ENCODE measurements around the gene STK32B.

STK32B gene

DNA sequence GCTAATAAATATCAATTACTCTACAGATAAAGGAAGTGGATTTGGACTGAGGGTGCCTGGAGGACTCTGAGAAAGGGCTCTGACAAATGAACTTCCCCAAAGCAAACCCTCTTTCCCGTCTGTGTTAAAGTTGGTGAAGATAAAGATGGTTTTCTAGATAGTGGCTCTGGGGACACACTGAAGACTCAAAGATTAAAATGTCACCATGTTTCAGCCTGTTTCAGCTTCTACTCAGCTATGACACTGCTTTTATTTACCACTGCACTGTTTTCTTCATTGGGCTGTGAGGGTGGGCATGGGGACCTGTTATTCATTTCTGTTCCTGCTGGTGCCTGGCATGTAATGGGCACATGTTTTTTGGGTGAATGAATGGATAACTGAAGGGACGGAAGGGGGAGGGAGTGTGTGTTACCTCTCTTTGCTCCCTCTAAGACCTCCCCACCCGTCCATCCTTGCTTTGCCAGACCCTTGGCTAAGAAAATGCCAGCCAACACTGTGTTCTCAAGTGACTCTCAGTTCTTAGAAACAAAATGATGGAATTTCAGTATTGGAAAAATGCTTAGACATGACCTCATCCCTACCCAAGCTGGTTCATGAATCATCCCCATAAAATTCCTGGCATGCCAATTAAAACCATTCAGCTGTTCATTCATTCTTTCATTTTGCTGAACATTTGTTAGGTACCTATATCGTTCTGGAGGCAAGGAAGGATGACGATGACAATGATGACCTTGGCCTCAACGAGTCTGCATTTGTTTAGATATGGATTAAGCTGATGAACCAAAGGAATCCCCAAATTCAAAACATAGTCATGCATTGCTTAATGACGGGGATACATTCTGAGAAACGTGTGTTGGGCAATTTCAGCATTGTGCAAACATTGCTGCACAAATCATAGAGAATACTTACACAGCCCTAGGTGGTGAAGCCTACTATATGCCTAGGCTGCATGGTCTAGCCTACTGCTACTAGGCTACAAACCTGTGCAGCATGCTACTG, 13.4 kb upstream of the STK32B start:
- Mint-ChIP-seq H3K4me1 (ENCODE audit: low read depth) (peaks cover 48% of the 10 kb centered on the region), H3K9me3 (no peaks in the 10 kb centered on the region)

DNA sequence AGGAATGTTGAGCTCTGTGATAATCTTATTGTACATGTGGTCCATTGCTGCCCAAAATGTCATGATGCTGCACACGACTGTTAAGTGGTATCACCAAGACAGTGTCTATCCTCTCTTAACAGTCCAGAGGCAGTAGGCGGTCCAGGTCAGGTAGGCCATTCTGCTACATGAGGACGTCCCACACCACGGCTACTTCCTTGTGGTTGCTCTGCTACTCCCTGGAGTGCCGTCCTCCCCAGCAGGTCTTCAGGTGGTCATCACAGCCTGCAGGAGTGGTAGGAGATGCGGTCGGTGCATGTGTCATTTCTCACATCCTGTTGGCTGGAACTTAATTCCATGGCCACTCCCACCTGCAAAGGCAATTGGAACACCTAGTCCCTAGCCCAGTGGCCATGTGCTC, 11.5 kb upstream of the STK32B start:
- H3K9me3 Mint-ChIP-seq = no peaks in the 10 kb centered on the region
- H3K4me1 Mint-ChIP-seq (ENCODE audit: low read depth) = peaks cover 44% of the 10 kb centered on the region
- H3K27ac Mint-ChIP-seq = no peak overlapping the region
- intact Hi-C loops (cut with micrococcal nuclease) = no loop called here
- H3K36me3 Mint-ChIP-seq (ENCODE audit: low read depth) = no peaks in the 10 kb centered on the region
- no peak overlapping the region for H3K4me3 Mint-ChIP-seq
- H3K27me3 Mint-ChIP-seq = no peaks in the 10 kb centered on the region

More for the DNA sequence above, 13.4 kb upstream of the STK32B start:
- H3K4me3 Mint-ChIP-seq = no peak overlapping the region
- H3K27me3 Mint-ChIP-seq = no peaks in the 10 kb centered on the region
- H3K36me3 Mint-ChIP-seq (ENCODE audit: low read depth) = no peaks in the 10 kb centered on the region
- no peak overlapping the region for H3K27ac Mint-ChIP-seq
- intact Hi-C loops (cut with micrococcal nuclease) = no loop called here

DNA sequence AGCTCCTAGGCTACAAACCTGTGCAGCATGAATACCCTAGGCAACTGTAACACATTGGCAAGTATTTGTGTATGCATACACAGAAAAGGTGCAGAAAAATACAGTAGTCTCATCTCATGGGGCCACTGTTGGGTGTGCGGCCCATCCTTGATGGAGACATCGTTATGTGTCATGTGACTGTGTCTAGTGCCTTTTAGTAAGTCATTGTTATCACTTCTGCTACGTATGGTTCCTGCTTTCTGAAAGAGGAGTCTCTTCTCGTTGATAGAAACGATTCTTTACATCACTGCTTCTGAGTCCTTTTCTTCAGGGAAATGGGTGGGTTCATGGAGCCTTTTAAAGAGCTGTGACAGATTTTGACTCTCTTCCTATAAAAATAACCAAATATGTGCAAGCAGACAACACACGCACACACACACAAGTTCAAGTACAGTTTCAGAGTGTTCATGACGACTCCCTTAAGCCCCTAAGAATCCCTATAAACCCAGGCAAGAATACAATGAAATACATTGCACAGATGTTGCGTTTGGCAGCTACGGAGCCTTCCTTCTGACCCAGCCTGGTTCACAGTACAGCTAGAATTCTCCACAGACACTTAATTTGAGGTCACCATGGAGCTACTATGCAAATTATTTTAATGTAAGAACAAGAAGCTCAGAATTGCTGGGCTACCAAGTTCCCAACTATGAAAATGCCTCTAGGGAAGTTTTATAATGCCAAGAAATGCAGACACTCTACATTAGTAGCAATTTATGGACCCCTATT, 10.2 kb upstream of the STK32B start:
- H3K27me3 Mint-ChIP-seq = no peaks in the 10 kb centered on the region
- no peak overlapping the region for H3K27ac Mint-ChIP-seq
- no peak overlapping the region for H3K4me3 Mint-ChIP-seq
- no peaks in the 10 kb centered on the region for H3K9me3 Mint-ChIP-seq
- H3K36me3 Mint-ChIP-seq (ENCODE audit: low read depth) = no peaks in the 10 kb centered on the region
- intact Hi-C loops (cut with micrococcal nuclease) = no loop called here
- H3K4me1 Mint-ChIP-seq (ENCODE audit: low read depth) = peaks cover 50% of the 10 kb centered on the region

DNA sequence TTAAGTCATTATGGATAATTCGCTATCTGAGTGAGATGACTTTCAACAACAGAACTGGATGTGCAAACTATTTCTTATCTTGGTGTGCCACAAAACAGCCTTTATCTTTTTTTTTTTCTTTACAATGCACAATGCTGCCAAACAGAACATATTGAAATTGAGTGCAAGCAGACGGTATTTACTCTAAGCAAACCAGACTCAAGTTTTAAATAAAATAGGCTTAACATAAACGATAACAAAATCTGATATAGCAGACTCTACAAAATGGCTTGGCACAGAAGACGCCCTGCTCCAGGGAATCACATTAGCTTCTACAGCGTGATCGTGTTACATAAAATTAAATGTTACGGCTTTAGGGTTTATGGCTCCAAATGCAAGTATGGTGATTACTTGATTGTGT, 9.6 kb upstream of the STK32B start:
- Mint-ChIP-seq H3K27ac (no peak overlapping the region), H3K36me3 (ENCODE audit: low read depth) (no peaks in the 10 kb centered on the region), H3K27me3 (no peaks in the 10 kb centered on the region), H3K4me3 (no peak overlapping the region), H3K9me3 (no peaks in the 10 kb centered on the region), H3K4me1 (ENCODE audit: low read depth) (peaks cover 54% of the 10 kb centered on the region)
- intact Hi-C loops (cut with micrococcal nuclease) = no loop called here

DNA sequence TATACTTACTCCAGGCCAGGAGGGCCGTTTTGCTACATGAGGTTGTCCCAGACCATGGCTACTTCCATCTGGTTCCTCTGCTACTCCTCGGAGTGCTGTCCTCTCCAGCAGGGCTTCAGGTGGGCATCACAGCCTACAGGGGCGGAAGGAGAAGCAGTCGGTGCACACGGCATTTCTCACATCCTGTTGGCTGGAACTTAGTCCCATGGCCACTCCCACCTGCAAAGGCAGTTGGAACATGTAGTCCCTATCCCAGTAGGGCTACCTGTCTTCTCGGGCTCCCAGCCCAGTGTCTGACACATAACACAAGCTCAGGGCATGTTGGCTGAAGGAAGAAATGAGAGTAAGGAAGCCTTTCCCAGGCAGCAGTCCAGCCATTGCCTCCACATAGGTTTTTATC, 7.7 kb upstream of the STK32B start:
- no peaks in the 10 kb centered on the region for H3K27me3 Mint-ChIP-seq
- intact Hi-C loops (cut with micrococcal nuclease) = no loop called here
- H3K36me3 Mint-ChIP-seq (ENCODE audit: low read depth) = no peaks in the 10 kb centered on the region
- peaks cover 52% of the 10 kb centered on the region for H3K4me1 Mint-ChIP-seq (ENCODE audit: low read depth)
- no peak overlapping the region for H3K27ac Mint-ChIP-seq
- no peak overlapping the region for H3K4me3 Mint-ChIP-seq
- H3K9me3 Mint-ChIP-seq = no peaks in the 10 kb centered on the region

DNA sequence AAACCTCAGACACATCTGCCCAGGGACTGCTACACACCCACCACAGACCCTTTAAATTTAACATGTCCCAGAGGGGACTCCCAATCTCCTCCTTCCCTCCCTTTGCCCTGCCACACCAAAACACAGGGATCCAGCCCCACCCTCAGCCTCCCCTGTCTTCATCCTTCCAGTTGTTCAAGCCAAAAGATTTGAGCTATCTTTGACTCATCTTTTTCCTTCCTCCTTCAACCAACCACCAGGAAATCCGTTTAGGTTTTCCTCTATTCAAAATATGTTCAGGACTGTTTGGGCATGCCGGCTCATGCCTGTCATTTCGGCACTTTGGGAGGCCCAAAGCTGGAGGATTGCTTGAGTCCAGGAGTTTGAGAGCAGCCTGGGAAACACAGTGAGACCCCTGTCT, 6.9 kb upstream of the STK32B start:
- intact Hi-C loops (cut with micrococcal nuclease) = no loop called here
- peaks cover 52% of the 10 kb centered on the region for H3K4me1 Mint-ChIP-seq (ENCODE audit: low read depth)
- no peaks in the 10 kb centered on the region for H3K36me3 Mint-ChIP-seq (ENCODE audit: low read depth)
- H3K27ac Mint-ChIP-seq = peak overlapping the region; percentile 28
- H3K9me3 Mint-ChIP-seq = no peaks in the 10 kb centered on the region
- no peaks in the 10 kb centered on the region for H3K27me3 Mint-ChIP-seq
- no peak overlapping the region for H3K4me3 Mint-ChIP-seq

DNA sequence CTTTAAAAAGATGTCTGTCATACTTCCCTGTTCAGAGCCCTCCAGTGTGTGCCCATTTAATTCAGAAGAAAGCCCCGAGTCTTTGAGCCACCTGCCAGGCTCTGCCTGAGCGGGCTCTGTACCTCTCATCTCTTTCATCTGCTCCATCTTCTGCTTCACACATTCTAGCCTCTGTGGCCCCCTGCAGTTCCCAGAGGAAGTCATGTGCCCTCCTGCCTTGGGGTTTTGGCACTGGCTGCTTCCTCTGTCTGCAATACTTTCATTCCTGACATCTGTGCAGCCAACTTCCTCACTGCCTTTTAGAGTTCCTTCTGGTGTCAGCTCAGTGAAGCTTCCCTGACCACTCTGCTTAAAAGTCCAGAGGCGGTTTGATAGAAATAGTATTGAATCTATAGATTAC, 6.2 kb upstream of the STK32B start:
- Mint-ChIP-seq H3K36me3 (ENCODE audit: low read depth) (no peaks in the 10 kb centered on the region), H3K4me3 (peak overlapping the region; percentile 48), H3K4me1 (ENCODE audit: low read depth) (peaks cover 48% of the 10 kb centered on the region), H3K27ac (peak overlapping the region; percentile 28), H3K9me3 (no peaks in the 10 kb centered on the region), H3K27me3 (no peaks in the 10 kb centered on the region)
- intact Hi-C loops (cut with micrococcal nuclease) = no loop called here

DNA sequence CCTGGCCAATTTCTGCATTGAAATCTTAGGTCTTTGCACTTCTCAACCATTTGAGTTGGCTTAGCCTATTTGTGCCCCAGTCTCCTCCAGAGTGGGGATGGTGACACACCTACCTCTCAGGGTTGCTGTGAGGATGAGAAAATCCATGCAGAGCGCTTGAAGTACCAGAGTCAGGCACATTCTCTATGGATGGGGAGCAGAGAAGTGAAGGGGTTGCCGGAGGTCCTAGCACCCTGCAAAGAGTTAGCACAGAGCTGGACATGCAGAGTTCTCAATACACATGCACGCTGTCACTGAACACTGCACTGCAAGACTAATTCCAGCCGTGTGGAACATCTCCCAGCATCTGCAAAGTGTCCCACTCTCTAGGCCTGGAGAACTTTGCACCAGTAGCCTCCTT, 2.6 kb upstream of the STK32B start:
- Mint-ChIP-seq H3K9me3 (no peaks in the 10 kb centered on the region), H3K27me3 (peaks cover 20% of the 10 kb centered on the region), H3K36me3 (ENCODE audit: low read depth) (peaks cover 6% of the 10 kb centered on the region), H3K4me3 (no peak overlapping the region), H3K27ac (no peak overlapping the region), H3K4me1 (ENCODE audit: low read depth) (peaks cover 57% of the 10 kb centered on the region)
- intact Hi-C loops (cut with micrococcal nuclease) = no loop called here

DNA sequence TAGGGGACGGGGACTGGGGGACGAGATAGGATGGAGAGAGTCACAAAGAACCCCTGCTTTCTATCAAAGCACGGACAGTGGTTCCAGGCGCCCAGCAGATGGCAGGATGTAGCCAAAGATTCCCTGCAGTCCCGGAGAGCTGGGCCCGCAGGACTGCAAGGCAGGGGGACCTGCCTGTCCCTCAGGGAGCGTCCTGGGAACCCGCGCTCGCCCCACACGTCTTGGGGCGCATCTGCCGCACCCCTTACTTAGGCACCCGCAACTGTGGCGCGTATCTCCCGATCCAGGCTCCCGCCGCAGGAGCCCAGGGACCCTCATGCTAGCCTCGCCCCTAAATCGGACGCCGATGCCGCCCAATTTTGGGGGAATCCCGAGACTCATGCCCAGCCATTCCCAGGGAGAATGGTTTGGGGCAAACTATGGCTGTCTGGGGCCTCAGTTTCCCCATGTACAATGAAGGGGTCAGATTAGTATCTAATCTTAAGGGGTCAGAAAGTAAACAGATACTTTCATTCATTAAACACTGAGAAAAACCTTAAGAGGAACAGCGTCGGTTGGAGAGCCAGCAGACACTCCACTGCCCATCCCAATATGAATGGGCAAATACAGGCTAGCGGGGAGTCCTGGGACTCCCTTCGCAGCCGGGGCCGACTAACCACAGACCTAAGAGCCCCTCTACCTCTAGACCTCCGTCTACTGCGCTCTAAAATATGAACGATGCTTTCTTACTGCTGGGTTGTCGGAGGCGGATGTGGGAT, 581 bp upstream of the STK32B start:
- Mint-ChIP-seq H3K4me3 (peak overlapping the region; percentile 85), H3K4me1 (ENCODE audit: low read depth) (peaks cover 37% of the 10 kb centered on the region), H3K36me3 (ENCODE audit: low read depth) (peaks cover 6% of the 10 kb centered on the region), H3K27me3 (peaks cover 20% of the 10 kb centered on the region), H3K9me3 (no peaks in the 10 kb centered on the region), H3K27ac (peak overlapping the region; percentile 80)
- intact Hi-C loops (cut with micrococcal nuclease) = loop anchor here (1.0 to 2.0 kb wide), 3 partner anchors 92 to 762 kb away; no protein-coding TSS in a partner anchor

DNA sequence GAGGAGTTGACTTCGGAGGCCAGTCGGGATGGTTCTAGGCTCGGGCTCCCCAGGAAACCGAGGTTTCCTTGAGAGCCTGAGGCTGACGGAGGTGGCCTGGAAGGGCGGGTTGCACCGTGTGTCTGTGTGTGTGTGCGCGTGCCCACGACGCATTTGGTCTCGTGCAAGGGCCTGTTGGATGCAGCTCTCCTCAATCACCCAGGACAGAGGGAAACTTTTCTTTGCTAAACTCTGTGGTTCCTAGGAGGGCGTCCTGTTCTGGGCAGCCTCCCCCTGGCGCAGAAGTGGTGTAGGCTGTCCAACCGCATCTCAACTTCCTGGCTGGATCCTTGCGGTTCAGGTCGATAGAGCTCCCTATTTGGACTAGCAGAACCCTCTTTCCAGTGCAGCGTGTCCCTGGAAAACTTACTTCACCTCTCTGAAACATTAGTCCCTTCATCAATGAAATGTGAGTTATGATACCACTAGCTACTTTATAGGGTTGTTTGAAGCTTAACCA, 973 bp downstream of the STK32B start:
- Mint-ChIP-seq H3K27ac (no peak overlapping the region), H3K36me3 (ENCODE audit: low read depth) (peaks cover 6% of the 10 kb centered on the region), H3K27me3 (peaks cover 20% of the 10 kb centered on the region), H3K4me1 (ENCODE audit: low read depth) (peaks cover 25% of the 10 kb centered on the region), H3K4me3 (peak overlapping the region; percentile 85), H3K9me3 (no peaks in the 10 kb centered on the region)
- intact Hi-C loops (cut with micrococcal nuclease) = no loop called here

DNA sequence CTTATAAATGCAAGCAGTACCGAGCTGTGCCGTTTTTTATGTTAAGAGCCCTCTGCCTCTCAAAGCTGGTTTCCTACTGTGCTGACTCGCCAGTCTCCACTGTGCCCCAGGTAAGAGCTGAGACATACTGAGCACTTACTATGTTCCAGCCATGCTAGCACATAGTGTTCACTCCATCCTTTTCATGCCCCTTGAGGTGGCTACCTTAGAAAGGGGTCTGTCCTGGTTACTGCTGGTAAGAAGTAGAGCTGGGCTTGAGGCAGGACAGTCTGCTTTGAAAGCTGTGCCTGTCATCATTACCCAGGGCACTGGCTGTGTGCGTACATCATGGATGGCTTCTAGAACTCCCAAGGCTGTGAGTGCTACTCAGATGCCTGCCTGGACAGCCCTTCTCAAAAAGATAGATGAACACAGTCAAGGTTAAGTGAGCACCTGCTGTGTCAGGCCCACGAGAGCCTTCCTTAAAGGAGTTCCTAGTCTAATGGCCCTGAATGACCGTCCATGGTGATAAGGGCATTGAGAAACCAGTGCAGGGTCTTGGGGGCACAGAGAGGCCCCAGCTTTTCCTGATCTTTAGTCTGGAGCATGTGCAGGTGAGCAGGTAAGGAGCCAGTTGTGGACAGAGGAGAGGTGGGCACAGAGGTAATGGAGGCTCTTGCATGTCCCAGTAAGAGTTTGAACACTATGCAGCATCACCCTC, 1.6 kb downstream of the STK32B start:
- intact Hi-C loops (cut with micrococcal nuclease) = no loop called here
- Mint-ChIP-seq H3K27me3 (peaks cover 20% of the 10 kb centered on the region), H3K9me3 (no peaks in the 10 kb centered on the region), H3K4me1 (ENCODE audit: low read depth) (peaks cover 22% of the 10 kb centered on the region), H3K27ac (no peak overlapping the region), H3K36me3 (ENCODE audit: low read depth) (peaks cover 6% of the 10 kb centered on the region), H3K4me3 (no peak overlapping the region)

DNA sequence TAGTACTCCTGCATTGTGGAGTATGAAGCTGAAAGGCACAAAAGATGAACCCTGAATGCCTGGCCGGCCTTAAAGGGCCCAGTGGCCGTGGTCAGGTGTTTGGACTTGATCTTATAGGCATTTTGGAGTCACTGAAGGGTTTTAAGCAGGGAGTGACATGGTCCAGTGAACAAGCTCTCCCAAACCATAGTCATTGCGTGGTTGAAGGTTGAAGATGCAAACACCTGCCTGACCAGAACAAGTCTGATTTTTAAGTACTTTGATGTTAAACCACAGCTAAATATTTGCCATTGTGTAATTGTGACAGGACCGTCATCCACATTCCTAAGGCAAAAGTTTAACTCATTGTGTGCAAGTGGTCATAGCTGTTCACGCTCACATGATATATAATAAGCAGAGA, 3.3 kb downstream of the STK32B start:
- Mint-ChIP-seq H3K27me3 (peaks cover 20% of the 10 kb centered on the region), H3K4me3 (no peak overlapping the region), H3K27ac (no peak overlapping the region), H3K36me3 (ENCODE audit: low read depth) (peaks cover 6% of the 10 kb centered on the region), H3K4me1 (ENCODE audit: low read depth) (peaks cover 20% of the 10 kb centered on the region), H3K9me3 (no peaks in the 10 kb centered on the region)
- intact Hi-C loops (cut with micrococcal nuclease) = no loop called here

DNA sequence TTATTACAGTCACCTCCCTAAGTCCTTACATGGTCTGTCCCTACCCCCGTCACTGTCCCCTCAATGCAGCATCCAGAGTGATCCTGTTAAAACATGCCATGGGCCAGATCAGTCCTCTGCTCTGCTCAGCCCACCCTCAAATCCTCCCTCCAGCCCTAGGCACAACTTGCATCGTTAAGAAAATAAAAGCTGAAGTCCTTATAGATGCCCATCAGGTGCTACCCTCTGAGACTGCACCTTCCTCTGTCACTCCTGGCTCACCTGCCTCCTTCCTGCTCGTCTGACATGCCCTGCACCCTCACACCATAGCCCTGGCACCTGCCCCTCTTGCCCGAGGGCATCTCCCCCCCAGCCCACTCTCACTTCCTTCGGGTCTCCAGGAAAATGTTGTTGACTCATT, 4.1 kb downstream of the STK32B start:
- Mint-ChIP-seq H3K27ac (no peak overlapping the region), H3K4me1 (ENCODE audit: low read depth) (peaks cover 17% of the 10 kb centered on the region), H3K9me3 (no peaks in the 10 kb centered on the region), H3K36me3 (ENCODE audit: low read depth) (peaks cover 6% of the 10 kb centered on the region), H3K4me3 (no peak overlapping the region), H3K27me3 (peaks cover 20% of the 10 kb centered on the region)
- intact Hi-C loops (cut with micrococcal nuclease) = no loop called here

Data from dendritic cell treated with granulocyte-macrophage colony-stimulating factor and Interleukin-4, amounts not matched to agents 40 ng/mL and 50 ng/mL, for 4 days (primary cell).